ENCODE data around the gene IDUA.

DNA sequence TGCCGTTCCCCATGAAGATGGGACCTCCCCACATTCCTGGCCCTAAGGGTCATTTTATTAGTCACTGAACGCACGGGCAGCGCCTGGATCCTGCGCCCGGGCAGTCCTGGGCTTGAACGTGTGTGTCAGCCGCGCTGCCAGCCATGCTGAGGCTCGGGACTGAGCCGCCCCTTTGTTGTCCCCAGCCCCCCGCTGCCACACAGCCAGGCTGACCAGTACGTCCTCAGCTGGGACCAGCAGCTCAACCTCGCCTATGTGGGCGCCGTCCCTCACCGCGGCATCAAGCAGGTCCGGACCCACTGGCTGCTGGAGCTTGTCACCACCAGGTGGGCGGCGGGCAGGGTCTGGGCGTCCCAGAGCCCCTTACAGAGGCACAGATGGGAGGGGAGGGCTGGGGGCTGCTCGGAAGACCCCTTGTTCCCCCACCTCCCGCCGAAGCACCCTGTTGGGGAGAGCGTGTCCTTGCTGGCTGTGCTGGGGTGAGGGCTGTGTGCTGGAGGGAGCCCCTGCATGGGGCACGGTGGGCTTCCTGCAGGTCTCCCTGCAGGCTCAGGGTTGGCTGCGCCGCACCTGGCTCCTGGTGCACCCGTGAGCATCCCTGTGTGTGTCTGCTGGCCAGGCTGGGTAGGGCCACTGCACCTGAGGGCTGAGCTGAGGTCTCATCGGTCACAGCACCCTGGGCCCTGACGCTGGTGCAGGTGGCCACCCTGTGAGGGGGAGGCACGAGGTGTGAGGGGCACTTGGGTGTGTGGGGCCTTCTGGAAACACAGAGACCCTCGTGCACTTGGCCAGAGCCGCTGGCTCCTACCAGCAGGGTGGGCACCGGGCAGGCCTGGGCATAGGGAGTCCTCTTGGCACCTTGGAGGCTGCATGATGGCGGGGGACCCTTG, 1.0 kb downstream of the IDUA start:
- TF ChIP-seq, protein P1, sequence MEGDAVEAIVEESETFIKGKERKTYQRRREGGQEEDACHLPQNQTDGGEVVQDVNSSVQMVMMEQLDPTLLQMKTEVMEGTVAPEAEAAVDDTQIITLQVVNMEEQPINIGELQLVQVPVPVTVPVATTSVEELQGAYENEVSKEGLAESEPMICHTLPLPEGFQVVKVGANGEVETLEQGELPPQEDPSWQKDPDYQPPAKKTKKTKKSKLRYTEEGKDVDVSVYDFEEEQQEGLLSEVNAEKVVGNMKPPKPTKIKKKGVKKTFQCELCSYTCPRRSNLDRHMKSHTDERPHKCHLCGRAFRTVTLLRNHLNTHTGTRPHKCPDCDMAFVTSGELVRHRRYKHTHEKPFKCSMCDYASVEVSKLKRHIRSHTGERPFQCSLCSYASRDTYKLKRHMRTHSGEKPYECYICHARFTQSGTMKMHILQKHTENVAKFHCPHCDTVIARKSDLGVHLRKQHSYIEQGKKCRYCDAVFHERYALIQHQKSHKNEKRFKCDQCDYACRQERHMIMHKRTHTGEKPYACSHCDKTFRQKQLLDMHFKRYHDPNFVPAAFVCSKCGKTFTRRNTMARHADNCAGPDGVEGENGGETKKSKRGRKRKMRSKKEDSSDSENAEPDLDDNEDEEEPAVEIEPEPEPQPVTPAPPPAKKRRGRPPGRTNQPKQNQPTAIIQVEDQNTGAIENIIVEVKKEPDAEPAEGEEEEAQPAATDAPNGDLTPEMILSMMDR (conservative IDR thresholded peaks at IDR 0.05; ENCODE audit: low read depth, low read length) = no peak
- TF ChIP-seq RFX5 (IDR thresholded peaks at IDR 0.05; ENCODE audit: low read depth, low read length) (no peak), POLR2A (IDR thresholded peaks at IDR 0.05; ENCODE audit: low read depth, low read length) (no peak), BHLHE40 (IDR thresholded peaks at IDR 0.05; ENCODE audit: low read depth, low read length) (peak; percentile 80), CEBPB (IDR thresholded peaks at IDR 0.05; ENCODE audit: low read depth, low read length) (no peak), MAFK (IDR thresholded peaks at IDR 0.05; ENCODE audit: low read depth, low read length) (no peak), NFE2L2 (IDR thresholded peaks at IDR 0.05; ENCODE audit: low read depth, low read length) (no peak), SMC3 (IDR thresholded peaks at IDR 0.05; ENCODE audit: low read depth, low read length) (no peak), CHD1 (IDR thresholded peaks at IDR 0.05; ENCODE audit: low read depth, low read length) (no peak)
